Measurements from ENCODE around the gene RIN1.

GRCh38 chr11:66328302-66329144, 7.7 kb downstream of the RIN1 start:
- TF ChIP-seq POLR2A (IDR thresholded peaks at IDR 0.05) = no peak
- peak; percentile 89 to 97 (median 95) for TF ChIP-seq CTCF (IDR thresholded peaks at IDR 0.05)
- peak; percentile 79 for TF ChIP-seq POLR2AphosphoS5 (IDR thresholded peaks at IDR 0.05)

Data from prostate gland (tissue), 2 donors.